GM21723 (cell line): ENCODE results near the gene NRG3.

Experiments used
- ATAC-seq: cut with Tn5 transposase; IDR thresholded peaks from one replicate; pipeline ENCODE4 v1.9.1; 2021; ENCODE audit warnings: mild to moderate bottlenecking, moderate library complexity; ENCODE audit not compliant: unreplicated experiment

The NRG3 gene

GRCh38 chr10:81874875-81875466 lies at the start of gene NRG3:
Gene NRG3 (plus strand): TSS chr10:81875194.
- no peak for ATAC-seq

- ATAC-seq: no peak
These were observed 46.7 kb upstream of the NRG3 start for GRCh38 chr10:81828251-81828650.

- no peak for ATAC-seq
These were observed 43.9 kb upstream of the NRG3 start for GRCh38 chr10:81831060-81831459.

GRCh38 chr10:81838950-81839349 lies 36.0 kb upstream of the NRG3 start:
- no peak for ATAC-seq

GRCh38 chr10:81843042-81843441 lies 32.0 kb upstream of the NRG3 start:
- ATAC-seq: no peak

GRCh38 chr10:81847675-81848074 lies 27.3 kb upstream of the NRG3 start:
- ATAC-seq: no peak

- ATAC-seq: no peak
These were observed 26.5 kb upstream of the NRG3 start for GRCh38 chr10:81848514-81848913.

- no peak for ATAC-seq
These were observed 26.1 kb upstream of the NRG3 start for GRCh38 chr10:81848931-81849330.

GRCh38 chr10:81862596-81862995 lies 12.4 kb upstream of the NRG3 start:
- no peak for ATAC-seq

GRCh38 chr10:81863771-81864170 lies 11.2 kb upstream of the NRG3 start:
- ATAC-seq: no peak

- ATAC-seq: no peak
These were observed 9.4 kb upstream of the NRG3 start for GRCh38 chr10:81865581-81865980.

GRCh38 chr10:81866753-81867152 lies 8.2 kb upstream of the NRG3 start:
- no peak for ATAC-seq

GRCh38 chr10:81870472-81870871 lies 4.5 kb upstream of the NRG3 start:
- no peak for ATAC-seq

GRCh38 chr10:81871558-81871957 lies 3.4 kb upstream of the NRG3 start:
- ATAC-seq: no peak

- no peak for ATAC-seq
These were observed 2.7 kb upstream of the NRG3 start for GRCh38 chr10:81872206-81872862.

GRCh38 chr10:81873231-81873931 lies 1.6 kb upstream of the NRG3 start:
- ATAC-seq: no peak

GRCh38 chr10:81873932-81874816 lies 820 bp upstream of the NRG3 start:
- ATAC-seq: no peak

GRCh38 chr10:81875467-81876252 lies 666 bp downstream of the NRG3 start:
- no peak for ATAC-seq

GRCh38 chr10:81876253-81877077 lies 1.5 kb downstream of the NRG3 start:
- ATAC-seq: no peak

GRCh38 chr10:81877596-81877995 lies 2.6 kb downstream of the NRG3 start:
- ATAC-seq: no peak
